NCI-H2227 treated with DMSO at 0.1 percent for 48 hours (cell line): ENCODE data around the gene B4GALT1.
"Not testable (repeated sequence)": the region's sequence is repeated elsewhere in the genome, so short reads cannot be mapped to it uniquely, and the experiment has no call there.

Experiments
- DNase-seq: peaks from one replicate; lab custom pipeline; 2025; lab: John Stamatoyannopoulos, UW

B4GALT1 gene

DNA sequence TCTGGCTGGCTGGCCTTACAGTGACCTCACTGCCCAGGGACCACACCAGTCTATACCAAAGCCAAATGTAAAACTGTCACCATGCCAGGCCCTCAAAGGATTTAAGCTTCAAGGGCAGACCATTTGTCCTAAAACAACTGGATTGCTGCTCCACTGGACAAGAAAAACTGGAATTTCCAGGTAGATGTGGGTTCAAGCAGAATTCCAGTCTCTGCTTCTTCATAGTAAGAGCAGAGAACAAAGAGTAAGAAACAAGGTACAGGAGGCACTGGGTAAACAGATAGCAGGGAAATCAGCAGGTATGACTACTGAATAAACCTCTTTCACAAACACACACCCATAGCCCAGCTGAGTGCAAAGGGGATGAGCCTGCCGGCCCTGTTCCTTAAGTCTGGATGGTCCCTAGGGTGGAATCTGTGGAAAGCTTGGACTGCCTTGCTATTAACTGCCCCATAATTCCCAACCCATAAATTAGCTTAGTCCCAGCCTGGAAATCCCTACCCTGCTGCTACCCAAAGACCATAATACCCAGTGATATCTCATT, 5.5 kb downstream of the B4GALT1 start:
- DNase-seq, result peak; percentile 33

GRCh38 chr9:33161011-33161588, 6.0 kb downstream of the B4GALT1 start:
- peak; percentile 38 for DNase-seq

DNA sequence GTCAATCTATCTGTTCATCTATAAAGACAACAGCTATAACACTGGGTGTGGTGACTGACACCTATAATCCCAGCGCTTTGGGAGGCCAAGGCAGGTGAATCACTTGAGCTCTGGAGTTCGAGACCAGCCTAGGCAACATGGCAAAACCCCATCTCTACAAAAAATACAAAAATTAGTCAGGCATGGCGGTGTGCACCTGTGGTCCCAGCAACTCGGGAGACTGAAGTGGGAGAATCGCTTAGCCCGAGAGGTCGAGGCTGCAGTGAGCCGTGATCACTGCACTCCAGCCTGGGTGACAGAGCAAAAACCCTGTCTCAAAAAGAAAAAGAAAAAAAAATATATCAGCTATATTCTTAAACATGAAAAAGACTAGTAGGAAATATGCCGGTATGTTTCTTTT, 6.7 kb downstream of the B4GALT1 start:
- not testable (repeated sequence) for DNase-seq

- DNase-seq, result no peak
Measured at GRCh38 chr9:33159777-33160127, 7.4 kb downstream of the B4GALT1 start.

DNA sequence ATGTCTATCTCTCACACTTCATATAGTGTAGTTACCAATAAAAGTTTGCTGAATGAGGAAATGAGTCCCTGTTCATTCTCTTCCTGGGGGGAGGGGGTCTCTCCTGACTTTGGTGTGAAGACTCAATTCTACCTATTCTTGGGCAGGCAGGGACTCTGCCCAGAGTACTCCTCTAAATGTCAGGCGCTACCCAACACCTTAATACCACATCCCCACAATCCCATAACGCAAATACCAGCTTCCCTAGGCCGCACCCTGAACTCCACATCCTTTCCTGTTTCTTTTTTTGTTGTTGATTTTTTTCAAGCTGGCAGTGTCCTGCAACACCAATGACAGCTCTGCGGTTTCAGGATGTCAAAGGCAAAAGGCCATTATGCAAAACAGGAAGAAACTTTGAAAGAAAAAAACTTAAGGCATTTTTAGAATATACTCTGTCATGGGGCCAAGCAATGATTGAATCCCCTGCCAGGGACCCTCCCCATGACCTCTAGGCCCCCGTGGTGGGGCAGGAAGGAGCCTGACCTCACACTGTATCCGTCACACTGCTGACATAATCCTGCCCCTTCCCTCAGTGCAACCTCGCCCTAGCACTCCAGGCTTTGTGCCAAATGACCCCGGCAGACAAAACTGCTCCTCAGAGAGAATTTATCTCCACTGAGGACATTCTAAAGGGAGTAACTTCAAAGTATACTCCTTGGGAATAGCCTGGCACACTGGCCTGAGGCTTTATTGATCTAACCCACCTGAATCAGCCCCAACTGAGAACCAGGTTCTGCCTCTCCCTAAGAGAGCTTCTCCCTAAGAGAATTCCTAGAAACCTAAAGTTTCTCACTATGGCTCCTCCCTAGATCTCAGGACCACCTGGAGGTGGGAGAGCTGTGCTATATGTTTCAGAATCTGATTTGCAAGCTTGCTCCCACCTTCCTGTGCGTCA, 8.0 kb downstream of the B4GALT1 start:
- DNase-seq, result no peak

- no peak for DNase-seq
Measured at GRCh38 chr9:33157960-33158842, 8.9 kb downstream of the B4GALT1 start.

DNA sequence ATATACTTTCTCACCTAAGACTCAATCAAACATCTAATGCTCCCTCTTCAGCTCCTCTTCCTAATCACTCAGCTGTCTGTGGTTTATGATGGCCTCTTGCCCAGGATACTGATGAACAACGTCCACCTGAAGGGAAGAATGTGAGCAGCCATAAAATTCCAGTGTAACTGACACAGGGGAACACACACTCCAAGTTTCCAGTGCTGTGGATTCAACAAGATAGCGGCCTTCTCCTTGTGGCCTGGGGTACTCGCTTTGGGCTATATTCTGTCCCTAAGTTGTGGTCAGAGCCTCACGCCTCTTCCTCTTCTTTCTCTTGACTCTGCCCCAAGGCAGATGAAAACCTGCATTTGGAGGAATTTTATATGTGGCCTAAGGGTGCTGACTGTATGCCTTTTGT, 11.7 kb downstream of the B4GALT1 start:
- DNase-seq, result no peak

- no peak for DNase-seq
Measured at GRCh38 chr9:33154371-33154770, 12.8 kb downstream of the B4GALT1 start.

GRCh38 chr9:33153666-33154065, 13.5 kb downstream of the B4GALT1 start:
- DNase-seq, result no peak

GRCh38 chr9:33153001-33153400, 14.1 kb downstream of the B4GALT1 start:
- no peak for DNase-seq

GRCh38 chr9:33151601-33152000, 15.5 kb downstream of the B4GALT1 start:
- no peak for DNase-seq

DNA sequence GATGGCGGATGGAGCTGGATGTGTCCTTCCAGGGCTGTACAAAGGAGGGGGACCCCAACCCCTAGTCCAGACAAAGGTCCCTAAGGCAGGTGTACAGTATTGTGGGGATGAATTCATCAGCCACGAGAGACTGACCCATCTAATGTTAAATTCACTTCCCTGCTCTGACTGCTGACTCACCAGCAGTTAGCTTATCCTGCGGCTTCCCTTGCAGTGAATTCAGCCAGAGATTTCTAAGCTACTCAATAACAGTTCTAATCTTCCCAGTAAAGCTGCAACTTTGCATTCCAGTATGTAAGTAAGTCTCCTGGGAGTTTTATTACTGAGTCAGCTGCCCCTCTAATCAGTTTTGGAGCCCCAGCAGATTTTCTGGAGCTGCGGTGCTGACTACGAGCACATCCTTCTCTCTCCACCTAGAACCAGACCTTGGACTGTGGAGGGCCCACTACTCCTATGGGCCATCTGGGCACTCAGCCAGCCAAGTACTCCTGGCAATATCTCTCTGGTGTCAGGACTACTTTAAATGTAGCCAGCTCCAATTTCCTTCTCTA, 16.1 kb downstream of the B4GALT1 start:
- peak; percentile 30 for DNase-seq

DNA sequence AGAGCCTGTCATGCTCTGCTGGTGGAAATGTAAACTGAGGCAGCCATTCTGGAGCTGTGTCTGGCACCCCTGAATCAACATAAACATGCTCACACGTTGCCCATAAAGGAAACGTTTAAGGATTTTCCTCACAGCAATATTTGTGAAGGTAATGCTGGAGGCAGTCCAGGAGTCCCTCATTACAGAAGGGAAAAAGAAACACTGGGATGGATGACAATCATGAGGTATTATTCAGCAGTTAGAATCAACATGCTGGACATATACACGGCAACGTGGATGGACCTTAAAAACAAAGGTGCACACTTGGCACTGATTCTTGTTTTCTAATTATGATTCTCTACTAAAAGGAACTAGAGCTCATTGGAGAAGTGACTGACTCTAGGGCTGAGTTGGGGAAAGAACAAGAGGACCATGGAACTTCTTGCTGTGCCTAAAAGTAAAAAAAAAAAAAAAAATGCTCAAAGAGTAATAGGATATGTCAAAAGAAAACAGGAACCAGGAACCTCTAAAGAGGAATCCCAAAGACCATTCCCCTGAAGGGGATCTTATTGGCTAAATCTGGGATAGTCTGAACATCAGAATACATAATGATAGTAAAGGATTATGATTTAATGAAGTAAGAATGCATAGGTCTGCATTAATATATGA, 18.6 kb downstream of the B4GALT1 start:
- DNase-seq, result no peak

DNA sequence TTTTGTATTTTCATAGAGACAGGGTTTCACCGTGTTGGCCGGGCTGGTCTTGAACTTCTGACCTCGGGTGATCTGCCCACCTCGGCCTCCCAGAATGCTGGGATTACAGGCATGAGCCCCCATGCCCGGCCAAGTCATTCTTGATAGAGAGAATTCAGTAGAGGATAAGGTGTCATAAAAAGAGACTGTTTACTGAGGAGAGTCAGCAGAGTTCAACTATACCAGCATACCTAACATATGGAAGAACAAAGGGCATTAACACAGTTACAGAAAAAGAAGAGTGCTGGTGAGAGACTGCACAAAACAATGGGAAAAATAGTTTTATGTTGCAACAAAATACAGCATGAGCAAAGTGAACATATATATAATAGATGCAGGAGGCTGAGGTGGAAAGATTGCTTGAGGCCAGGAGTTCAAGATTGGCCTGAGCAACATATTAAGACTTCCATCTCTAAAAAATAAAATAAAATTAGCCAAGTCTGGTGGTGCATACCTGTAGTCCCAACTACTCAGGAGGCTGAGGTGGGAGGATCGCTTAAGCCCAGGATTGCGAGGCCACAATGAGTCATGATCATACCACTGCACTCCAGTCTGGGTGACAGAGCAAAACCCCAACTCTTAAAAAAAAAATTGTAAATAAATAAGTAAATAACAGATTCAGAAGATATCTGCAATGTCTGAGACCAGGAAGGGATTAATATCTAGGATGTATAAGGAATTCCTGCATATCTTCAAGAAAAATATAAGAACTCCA, 19.5 kb downstream of the B4GALT1 start:
- no peak for DNase-seq

- no peak for DNase-seq
Measured at GRCh38 chr9:33146298-33146697, 20.8 kb downstream of the B4GALT1 start.

- DNase-seq, result no peak
Measured at GRCh38 chr9:33144551-33144950, 22.6 kb downstream of the B4GALT1 start.

DNA sequence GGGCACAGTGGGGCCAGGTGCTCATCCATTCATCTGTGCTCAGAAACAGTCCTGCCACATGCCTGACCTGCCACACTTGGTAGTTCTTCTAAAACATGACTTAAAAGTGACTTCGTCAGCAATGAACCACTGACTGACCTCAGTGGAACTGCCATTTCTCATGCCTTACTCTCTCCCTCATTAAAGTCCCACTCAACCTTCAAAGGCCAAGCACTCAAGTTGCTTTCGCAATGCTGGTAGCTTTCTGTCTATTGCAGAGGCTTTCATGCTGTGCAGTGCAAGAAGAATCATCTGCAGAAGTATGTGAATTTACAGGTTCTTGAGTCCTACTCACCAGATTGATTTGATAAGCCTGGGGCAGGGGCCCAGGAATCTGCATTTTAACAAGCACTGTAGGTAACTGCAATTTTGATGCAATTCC, 23.9 kb downstream of the B4GALT1 start:
- DNase-seq, result peak; percentile 17

GRCh38 chr9:33142535-33142934, 24.6 kb downstream of the B4GALT1 start:
- DNase-seq, result no peak

DNA sequence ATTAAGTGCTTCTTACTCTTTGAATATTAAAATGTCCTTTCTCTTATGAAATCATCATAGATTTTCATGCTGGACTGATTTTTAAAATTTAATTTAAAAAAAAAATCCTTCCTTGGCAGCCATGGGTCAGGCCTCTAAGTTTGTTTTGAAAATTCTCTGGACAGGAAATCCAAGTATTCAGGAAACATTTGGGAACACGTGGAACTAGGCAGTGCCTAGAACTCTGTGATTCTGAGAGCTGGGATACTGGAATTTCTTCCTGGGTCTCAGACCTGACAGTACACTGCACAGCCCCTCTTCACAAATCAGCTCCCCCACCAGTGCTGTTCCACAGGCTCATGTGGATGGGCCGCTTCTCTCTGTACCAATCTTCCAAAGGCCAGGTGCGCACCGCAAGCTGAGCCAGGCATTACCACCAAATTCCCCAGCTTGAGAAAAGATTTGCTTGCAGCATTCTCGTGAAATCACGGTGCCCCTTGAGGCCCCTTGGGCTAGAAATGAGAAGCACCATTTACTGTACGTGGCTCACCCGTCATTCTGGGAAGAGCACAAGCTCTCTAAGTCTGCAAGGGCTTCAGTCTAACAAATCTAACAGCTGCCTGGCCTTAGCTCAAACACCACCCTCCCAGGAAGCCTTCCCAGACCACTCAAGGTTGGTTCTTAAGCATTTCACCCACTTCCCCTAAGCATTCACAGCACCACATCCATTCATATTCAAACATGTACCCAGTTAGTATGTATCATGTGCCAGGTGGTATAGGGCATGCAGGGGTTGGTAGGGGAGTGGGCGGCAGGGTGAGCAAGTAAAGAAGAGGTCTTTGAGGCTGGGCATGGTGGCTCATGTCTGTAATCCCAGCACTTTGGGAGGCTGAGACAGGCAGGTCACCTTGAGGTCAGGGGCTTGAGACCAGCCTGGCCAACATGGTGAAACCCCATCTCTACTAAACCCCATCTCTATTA, 26.5 kb downstream of the B4GALT1 start:
- DNase-seq, result no peak
